OCI-LY3 (cell line): ENCODE data around the gene UIMC1.

ENCODE experiments used
- H2AFZ ChIP-seq: fragments of 200-600, 300-600 bp; shearing (Covaris generic); 2 replicates; pipeline ENCODE4 v1.6.0; 2014; ENCODE audit warnings: antibody characterized with exemption, low read depth, low read length
- H3K27ac ChIP-seq: fragments of 200-600, 300-600 bp; sonication (generic); 2 replicates; pipeline ENCODE4 v1.5.1; 2014; ENCODE audit warnings: mild to moderate bottlenecking, low read length, moderate library complexity, mixed read lengths
- H3K27me3 ChIP-seq: fragments of 200-600, 300-600 bp; sonication (generic); 2 replicates; pipeline ENCODE4 v1.6.1; 2014; ENCODE audit warnings: low read depth, low read length, mixed read lengths
- H3K36me3 ChIP-seq: fragments of 200-600, 300-600 bp; sonication (generic); replicated peaks from 2 replicates; pipeline ENCODE3; 2014; ENCODE audit warnings: low read depth, low read length, mixed read lengths
- H3K4me1 ChIP-seq: fragments of 300-600, 200-600 bp; sonication (generic); 2 replicates; pipeline ENCODE4 v1.6.1; 2014; ENCODE audit warnings: low read length, mixed read lengths
- H3K4me2 ChIP-seq: fragments of 200-600, 300-600 bp; sonication (generic); 2 replicates; pipeline ENCODE4 v1.6.1; 2014; ENCODE audit warnings: low read length, mixed read lengths
- H3K4me3 ChIP-seq: fragments of 300-600, 200-600 bp; sonication (generic); 2 replicates; pipeline ENCODE4 v1.5.1; 2014; ENCODE audit warnings: antibody characterized with exemption, mild to moderate bottlenecking, low read length, moderate library complexity
- H3K79me2 ChIP-seq: fragments of 300-600, 200-600 bp; shearing (Covaris generic); 2 replicates; pipeline ENCODE4 v1.6.1; 2014; ENCODE audit warnings: mild to moderate bottlenecking, low read length, mixed read lengths
- H3K9ac ChIP-seq: fragments of 300-600, 200-600 bp; shearing (Covaris generic); 2 replicates; pipeline ENCODE4 v1.6.0; 2014; ENCODE audit warnings: mild to moderate bottlenecking, low read length, moderate library complexity
- H3K9me3 ChIP-seq: fragments of 200-600, 300-600 bp; shearing (Covaris generic); 2 replicates; pipeline ENCODE4 v1.6.1; 2014; ENCODE audit warnings: low read length, mixed read lengths; ENCODE audit not compliant: insufficient read depth
- H4K20me1 ChIP-seq: fragments of 200-600, 300-600 bp; sonication (generic); 2 replicates; pipeline ENCODE4 v1.6.1; 2016; ENCODE audit warnings: low read length, mixed read lengths; ENCODE audit not compliant: insufficient read depth
- EZH2phosphoT487 ChIP-seq: fragments of 200-600 bp; shearing (Covaris generic); IDR thresholded peaks from 2 replicates; pipeline ENCODE4 v1.6.1; 2018; ENCODE audit warnings: antibody characterized with exemption, mixed run types, low read depth
- TF ChIP-seq, protein P1 (sequence below): fragments of 200-600, 300-600 bp; sonication (generic); IDR thresholded peaks from 2 replicates; pipeline ENCODE4 v1.5.1; 2014; ENCODE audit warnings: antibody characterized with exemption, low read length, low read depth

Gene UIMC1

DNA sequence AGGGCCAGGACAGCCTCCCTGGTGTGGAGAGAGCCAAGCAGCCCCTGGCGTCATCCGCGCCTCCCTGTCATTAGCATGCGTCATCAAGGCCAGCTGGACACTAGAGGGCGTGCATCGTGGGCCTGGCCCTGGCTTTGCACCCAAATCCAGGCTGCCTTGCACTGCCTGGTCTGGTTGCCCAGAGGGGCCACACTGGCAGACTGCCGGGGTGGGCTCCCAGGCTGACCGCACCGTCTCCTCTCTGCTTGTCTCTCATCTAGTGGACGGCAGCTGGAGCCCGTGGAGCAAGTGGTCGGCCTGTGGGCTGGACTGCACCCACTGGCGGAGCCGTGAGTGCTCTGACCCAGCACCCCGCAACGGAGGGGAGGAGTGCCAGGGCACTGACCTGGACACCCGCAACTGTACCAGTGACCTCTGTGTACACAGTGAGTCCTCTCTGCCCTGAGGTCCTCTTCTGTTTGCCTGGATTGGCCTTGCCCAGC lies 136.4 kb downstream of the UIMC1 start:
- Histone ChIP-seq H3K27me3 (0 out of 2 replicates have a peak, but pooled peaks cover 7% of the 10 kb centered on the region), H3K9ac (no peak overlapping the region), H3K4me3 (no peak overlapping the region), H3K79me2 (no peaks in the 10 kb centered on the region), H3K4me2 (no peak overlapping the region), H2AFZ (no peak overlapping the region), H3K9me3 (no peaks in the 10 kb centered on the region), H3K36me3 (no peaks in the 10 kb centered on the region), H4K20me1 (no peaks in the 10 kb centered on the region), H3K4me1 (no peaks in the 10 kb centered on the region), H3K27ac (no peak overlapping the region)
- TF ChIP-seq, protein P1, sequence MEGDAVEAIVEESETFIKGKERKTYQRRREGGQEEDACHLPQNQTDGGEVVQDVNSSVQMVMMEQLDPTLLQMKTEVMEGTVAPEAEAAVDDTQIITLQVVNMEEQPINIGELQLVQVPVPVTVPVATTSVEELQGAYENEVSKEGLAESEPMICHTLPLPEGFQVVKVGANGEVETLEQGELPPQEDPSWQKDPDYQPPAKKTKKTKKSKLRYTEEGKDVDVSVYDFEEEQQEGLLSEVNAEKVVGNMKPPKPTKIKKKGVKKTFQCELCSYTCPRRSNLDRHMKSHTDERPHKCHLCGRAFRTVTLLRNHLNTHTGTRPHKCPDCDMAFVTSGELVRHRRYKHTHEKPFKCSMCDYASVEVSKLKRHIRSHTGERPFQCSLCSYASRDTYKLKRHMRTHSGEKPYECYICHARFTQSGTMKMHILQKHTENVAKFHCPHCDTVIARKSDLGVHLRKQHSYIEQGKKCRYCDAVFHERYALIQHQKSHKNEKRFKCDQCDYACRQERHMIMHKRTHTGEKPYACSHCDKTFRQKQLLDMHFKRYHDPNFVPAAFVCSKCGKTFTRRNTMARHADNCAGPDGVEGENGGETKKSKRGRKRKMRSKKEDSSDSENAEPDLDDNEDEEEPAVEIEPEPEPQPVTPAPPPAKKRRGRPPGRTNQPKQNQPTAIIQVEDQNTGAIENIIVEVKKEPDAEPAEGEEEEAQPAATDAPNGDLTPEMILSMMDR: peak; percentile 32
- TF ChIP-seq EZH2phosphoT487: no peak

DNA sequence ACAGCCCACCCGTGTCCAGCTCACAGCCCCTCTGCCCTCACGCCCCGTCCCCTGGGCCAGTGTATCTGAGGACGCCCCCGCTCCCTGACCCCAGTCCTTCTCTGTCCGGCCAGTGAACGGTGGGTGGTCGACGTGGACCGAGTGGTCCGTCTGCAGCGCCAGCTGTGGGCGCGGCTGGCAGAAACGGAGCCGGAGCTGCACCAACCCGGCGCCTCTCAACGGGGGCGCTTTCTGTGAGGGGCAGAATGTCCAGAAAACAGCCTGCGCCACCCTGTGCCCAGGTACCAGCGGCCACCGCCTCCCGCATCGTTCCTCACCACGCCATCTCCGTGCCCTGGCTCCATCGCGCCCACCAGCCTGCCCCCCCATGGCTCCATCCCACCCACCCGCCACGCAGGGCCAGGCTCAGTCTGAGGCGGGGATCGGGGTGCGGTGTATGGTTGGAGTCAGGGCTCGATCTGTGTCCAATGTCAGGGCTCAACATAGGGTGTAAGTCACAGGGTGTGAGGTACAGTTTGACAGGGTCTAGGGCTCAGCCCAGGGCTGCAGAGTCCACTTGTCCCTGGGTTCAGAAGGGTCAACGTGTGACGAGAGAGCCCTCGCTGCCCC lies 137.0 kb downstream of the UIMC1 start:
- no peaks in the 10 kb centered on the region for H4K20me1 ChIP-seq
- H3K27me3 ChIP-seq: 0 out of 2 replicates have a peak, but pooled peaks cover 7% of the 10 kb centered on the region
- H3K4me1 ChIP-seq: no peaks in the 10 kb centered on the region
- H3K4me3 ChIP-seq: no peak overlapping the region
- H2AFZ ChIP-seq: no peak overlapping the region
- TF ChIP-seq EZH2phosphoT487: no peak
- TF ChIP-seq, protein P1: no peak
- H3K9ac ChIP-seq: no peak overlapping the region
- no peak overlapping the region for H3K4me2 ChIP-seq
- H3K36me3 ChIP-seq: no peaks in the 10 kb centered on the region
- H3K27ac ChIP-seq: no peak overlapping the region
- H3K9me3 ChIP-seq: no peaks in the 10 kb centered on the region
- no peaks in the 10 kb centered on the region for H3K79me2 ChIP-seq

DNA sequence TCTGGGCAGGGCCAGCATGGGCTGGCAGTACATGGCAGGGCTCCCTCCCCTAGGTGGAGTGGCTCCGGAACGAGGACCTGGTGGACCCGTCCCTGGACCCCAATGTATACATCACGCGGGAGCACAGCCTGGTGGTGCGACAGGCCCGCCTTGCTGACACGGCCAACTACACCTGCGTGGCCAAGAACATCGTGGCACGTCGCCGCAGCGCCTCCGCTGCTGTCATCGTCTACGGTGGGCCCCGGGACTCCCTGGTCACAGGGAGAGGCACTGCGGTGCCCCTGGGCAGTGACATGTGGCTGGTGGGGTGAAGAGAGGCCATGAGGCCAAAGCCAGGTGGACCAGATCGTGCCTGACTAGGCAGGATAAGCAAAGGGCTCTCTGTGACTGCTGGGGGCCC lies 137.8 kb downstream of the UIMC1 start:
- TF ChIP-seq, protein P1: no peak
- TF ChIP-seq EZH2phosphoT487: no peak
- Histone ChIP-seq H3K4me1 (no peaks in the 10 kb centered on the region), H4K20me1 (no peaks in the 10 kb centered on the region)

DNA sequence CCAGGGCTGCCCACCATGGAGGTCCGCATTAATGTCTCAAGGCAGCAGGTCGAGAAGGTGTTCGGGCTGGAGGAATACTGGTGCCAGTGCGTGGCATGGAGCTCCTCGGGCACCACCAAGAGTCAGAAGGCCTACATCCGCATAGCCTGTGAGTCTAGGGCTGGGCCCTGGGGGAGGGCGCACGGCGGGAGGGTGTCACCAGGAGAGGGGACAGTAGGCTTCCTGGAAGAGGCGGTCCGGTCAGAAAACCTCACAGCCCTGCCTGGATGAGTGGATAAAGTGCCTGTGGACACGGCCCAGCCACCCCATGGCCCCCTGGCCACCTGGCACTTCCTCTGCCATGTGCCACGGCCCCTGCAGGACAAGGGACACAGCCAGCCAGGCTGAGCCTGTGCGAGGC lies 138.5 kb downstream of the UIMC1 start:
- Histone ChIP-seq H3K27me3 (peaks cover 14% of the 10 kb centered on the region; the same call in 1 of the 2 replicates), H4K20me1 (no peaks in the 10 kb centered on the region), H3K4me3 (no peak overlapping the region), H3K36me3 (no peaks in the 10 kb centered on the region), H3K4me1 (peaks cover 1% of the 10 kb centered on the region; the same call in 1 of the 2 replicates), H2AFZ (no peak overlapping the region), H3K9ac (no peak overlapping the region), H3K4me2 (no peak overlapping the region), H3K79me2 (no peaks in the 10 kb centered on the region), H3K9me3 (no peaks in the 10 kb centered on the region), H3K27ac (no peak overlapping the region)
- TF ChIP-seq, protein P1: no peak
- no peak for TF ChIP-seq EZH2phosphoT487

More for the DNA sequence above, 137.8 kb downstream of the UIMC1 start:
- H2AFZ ChIP-seq: no peak overlapping the region
- no peak overlapping the region for H3K9ac ChIP-seq
- H3K9me3 ChIP-seq: no peaks in the 10 kb centered on the region
- H3K4me2 ChIP-seq: no peak overlapping the region
- H3K27ac ChIP-seq: no peak overlapping the region
- no peaks in the 10 kb centered on the region for H3K36me3 ChIP-seq
- no peaks in the 10 kb centered on the region for H3K79me2 ChIP-seq
- H3K4me3 ChIP-seq: no peak overlapping the region
- H3K27me3 ChIP-seq: 0 out of 2 replicates have a peak, but pooled peaks cover 10% of the 10 kb centered on the region
